ENCODE results near the gene TMEM225. TPM values are rescaled to one million over a fixed set of nuclear protein-coding genes. Genes with fewer than 3 reads are reported as not detected.
"Not testable (repeated sequence)": the region's sequence is repeated elsewhere in the genome, so short reads cannot be mapped to it uniquely, and the experiment has no call there.

TMEM225 gene
- polyA plus RNA-seq, 1 donor (not counting 4 experiments of a cell fraction or from before 2014, with no cell fraction given) = not detected

DNA sequence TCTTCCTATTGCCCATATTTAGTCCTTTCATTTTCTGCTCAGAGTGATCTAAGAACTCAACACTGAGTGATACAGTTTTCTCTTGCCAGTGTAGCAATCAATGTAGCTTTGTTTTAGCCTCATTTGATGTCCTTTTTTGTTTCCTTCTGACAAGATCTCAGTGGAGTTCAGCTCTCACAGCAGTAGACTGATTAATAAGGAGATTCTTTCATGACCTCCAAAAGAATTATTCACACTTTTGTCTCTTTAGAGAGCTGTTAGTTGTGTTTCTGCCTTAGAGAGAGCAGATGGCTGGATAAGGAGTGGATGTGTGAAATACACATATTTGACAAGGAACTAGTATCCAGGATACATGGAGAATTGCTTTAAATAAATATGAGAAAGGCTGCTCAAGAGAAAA is 6.6 kb upstream of the TMEM225 start:
- Histone ChIP-seq H3K4me3 (ENCODE audit: control insufficient read depth in 2 of 3, extremely low read depth in 1 of 3, insufficient read depth in 2 of 3, low read depth in 1 of 3, low read length in 3 of 3) (no peak overlapping the region), H3K36me3 (ENCODE audit: control insufficient read depth in 2 of 2, extremely low read depth in 1 of 2, insufficient read depth in 2 of 2, low read length in 2 of 2) (no peaks in the 10 kb centered on the region), H3K9ac (ENCODE audit: control insufficient read depth, extremely low read depth, insufficient read depth, low read length) (no peak overlapping the region), H4K20me1 (ENCODE audit: control insufficient read depth, extremely low read depth, insufficient read depth, low read length) (no peaks in the 10 kb centered on the region), H3K27ac (ENCODE audit: control insufficient read depth, insufficient read depth, low read length) (no peak overlapping the region), H3K79me2 (ENCODE audit: control insufficient read depth, insufficient read depth, low read length) (no peaks in the 10 kb centered on the region), H3K27me3 (ENCODE audit: control insufficient read depth, extremely low read depth, insufficient read depth, low read length) (no peaks in the 10 kb centered on the region), H3K4me2 (ENCODE audit: control insufficient read depth, extremely low read depth, insufficient read depth, low read depth, low read length) (no peak overlapping the region), H3K4me1 (ENCODE audit: control insufficient read depth, extremely low read depth, insufficient read depth, low read length) (no peaks in the 10 kb centered on the region), H2AFZ (ENCODE audit: control insufficient read depth, low read length) (no peak overlapping the region), H3K9me1 (ENCODE audit: control insufficient read depth, extremely low read depth, insufficient read depth, low read length) (no peaks in the 10 kb centered on the region), H3K9me3 (ENCODE audit: control insufficient read depth, low read depth, low read length) (no peaks in the 10 kb centered on the region)
- no peak for DNase-seq (ENCODE audit: low read depth, low spot score)
- no peak for TF ChIP-seq EZH2 (IDR thresholded peaks at IDR 0.05; ENCODE audit: low read length)
- no peak for TF ChIP-seq CTCF (optimal IDR thresholded peaks at IDR 0.05 in 1 of 3, IDR thresholded peaks at IDR 0.05 in 1 of 3, conservative IDR thresholded peaks at IDR 0.05 in 1 of 3; ENCODE audit: extremely low read depth in 1 of 3, insufficient read depth in 2 of 3, low read length in 3 of 3)
- dilution Hi-C loops (cut with MboI; ENCODE audit: extremely low pct_ligation_motif_present, low sequenced_read_pairs) = no loop called here
- no peak for FAIRE-seq

DNA sequence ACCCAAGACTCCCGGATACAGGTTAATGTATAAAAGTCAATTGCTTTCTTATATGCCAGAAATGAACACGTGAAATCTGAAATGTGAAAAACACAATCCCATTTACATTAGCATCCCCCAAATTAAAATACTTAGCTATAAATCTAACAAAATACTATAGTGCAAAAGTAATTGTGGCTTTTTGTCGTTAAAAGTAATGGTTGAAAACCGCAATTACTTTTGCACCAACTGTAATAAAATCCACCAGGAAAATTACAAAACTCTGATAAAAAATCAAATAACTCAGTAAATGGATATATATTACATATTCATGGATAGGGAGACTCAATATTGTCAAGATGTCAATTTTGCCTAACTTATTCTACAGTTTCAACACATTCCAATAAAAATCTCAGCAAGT is 4.6 kb downstream of the TMEM225 start:
- H3K27me3 ChIP-seq (ENCODE audit: control insufficient read depth, extremely low read depth, insufficient read depth, low read length) = no peaks in the 10 kb centered on the region
- H3K9ac ChIP-seq (ENCODE audit: control insufficient read depth, extremely low read depth, insufficient read depth, low read length) = no peak overlapping the region
- no peaks in the 10 kb centered on the region for H4K20me1 ChIP-seq (ENCODE audit: control insufficient read depth, extremely low read depth, insufficient read depth, low read length)
- no peak for TF ChIP-seq EZH2 (IDR thresholded peaks at IDR 0.05; ENCODE audit: low read length)
- TF ChIP-seq CTCF (optimal IDR thresholded peaks at IDR 0.05 in 1 of 3, IDR thresholded peaks at IDR 0.05 in 1 of 3, conservative IDR thresholded peaks at IDR 0.05 in 1 of 3; ENCODE audit: extremely low read depth in 1 of 3, insufficient read depth in 2 of 3, low read length in 3 of 3) = no peak
- H2AFZ ChIP-seq (ENCODE audit: control insufficient read depth, low read length) = no peak overlapping the region
- H3K9me3 ChIP-seq (ENCODE audit: control insufficient read depth, low read depth, low read length) = no peaks in the 10 kb centered on the region
- no peak overlapping the region for H3K4me3 ChIP-seq (ENCODE audit: control insufficient read depth in 2 of 3, extremely low read depth in 1 of 3, insufficient read depth in 2 of 3, low read depth in 1 of 3, low read length in 3 of 3)
- H3K79me2 ChIP-seq (ENCODE audit: control insufficient read depth, insufficient read depth, low read length) = no peaks in the 10 kb centered on the region
- dilution Hi-C loops (cut with MboI; ENCODE audit: extremely low pct_ligation_motif_present, low sequenced_read_pairs) = no loop called here
- no peak overlapping the region for H3K4me2 ChIP-seq (ENCODE audit: control insufficient read depth, extremely low read depth, insufficient read depth, low read depth, low read length)
- no peaks in the 10 kb centered on the region for H3K9me1 ChIP-seq (ENCODE audit: control insufficient read depth, extremely low read depth, insufficient read depth, low read length)
- no peak overlapping the region for H3K27ac ChIP-seq (ENCODE audit: control insufficient read depth, insufficient read depth, low read length)
- DNase-seq (ENCODE audit: low read depth, low spot score) = no peak
- no peak for FAIRE-seq
- no peaks in the 10 kb centered on the region for H3K4me1 ChIP-seq (ENCODE audit: control insufficient read depth, extremely low read depth, insufficient read depth, low read length)
- no peaks in the 10 kb centered on the region for H3K36me3 ChIP-seq (ENCODE audit: control insufficient read depth in 2 of 2, extremely low read depth in 1 of 2, insufficient read depth in 2 of 2, low read length in 2 of 2)

- H2AFZ ChIP-seq (ENCODE audit: control insufficient read depth, low read length); dilution Hi-C loops (cut with MboI; ENCODE audit: extremely low pct_ligation_motif_present, low sequenced_read_pairs); H3K27ac ChIP-seq (ENCODE audit: control insufficient read depth, insufficient read depth, low read length); H3K9me3 ChIP-seq (ENCODE audit: control insufficient read depth, low read depth, low read length); H3K36me3 ChIP-seq (ENCODE audit: control insufficient read depth in 2 of 2, extremely low read depth in 1 of 2, insufficient read depth in 2 of 2, low read length in 2 of 2); H3K9ac ChIP-seq (ENCODE audit: control insufficient read depth, extremely low read depth, insufficient read depth, low read length); FAIRE-seq; H3K27me3 ChIP-seq (ENCODE audit: control insufficient read depth, extremely low read depth, insufficient read depth, low read length); H3K4me3 ChIP-seq (ENCODE audit: control insufficient read depth in 2 of 3, extremely low read depth in 1 of 3, insufficient read depth in 2 of 3, low read depth in 1 of 3, low read length in 3 of 3); DNase-seq (ENCODE audit: low read depth, low spot score); H3K9me1 ChIP-seq (ENCODE audit: control insufficient read depth, extremely low read depth, insufficient read depth, low read length); H4K20me1 ChIP-seq (ENCODE audit: control insufficient read depth, extremely low read depth, insufficient read depth, low read length); H3K4me2 ChIP-seq (ENCODE audit: control insufficient read depth, extremely low read depth, insufficient read depth, low read depth, low read length); H3K79me2 ChIP-seq (ENCODE audit: control insufficient read depth, insufficient read depth, low read length); H3K4me1 ChIP-seq (ENCODE audit: control insufficient read depth, extremely low read depth, insufficient read depth, low read length): not testable (repeated sequence)
Observed at GRCh38 chr11:123867795-123868194, 17.7 kb downstream of the TMEM225 start.

DNA sequence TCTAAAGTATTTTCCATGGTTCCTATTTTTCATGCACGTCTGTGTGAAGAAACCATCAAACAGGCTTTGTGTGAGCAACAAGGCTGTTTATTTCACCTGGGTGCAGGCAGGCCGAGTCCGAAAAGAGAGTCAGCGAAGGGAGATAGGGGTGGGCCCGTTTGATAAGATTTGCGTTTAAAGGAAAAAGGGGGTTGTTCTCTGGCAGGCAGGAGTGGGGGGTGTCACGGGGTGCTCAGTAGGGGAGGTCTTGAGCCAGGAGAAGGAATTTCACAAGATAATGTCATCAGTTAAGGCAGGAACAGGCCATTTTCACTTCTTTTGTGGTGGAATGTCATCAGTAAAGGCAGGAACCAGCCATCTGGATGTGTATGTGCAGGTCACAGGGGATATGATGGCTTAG is 20.2 kb downstream of the TMEM225 start:
- H2AFZ ChIP-seq (ENCODE audit: control insufficient read depth, low read length); H3K27me3 ChIP-seq (ENCODE audit: control insufficient read depth, extremely low read depth, insufficient read depth, low read length); FAIRE-seq; H3K4me3 ChIP-seq (ENCODE audit: control insufficient read depth in 2 of 3, extremely low read depth in 1 of 3, insufficient read depth in 2 of 3, low read depth in 1 of 3, low read length in 3 of 3); H3K9me1 ChIP-seq (ENCODE audit: control insufficient read depth, extremely low read depth, insufficient read depth, low read length); H3K27ac ChIP-seq (ENCODE audit: control insufficient read depth, insufficient read depth, low read length); dilution Hi-C loops (cut with MboI; ENCODE audit: extremely low pct_ligation_motif_present, low sequenced_read_pairs); H3K9me3 ChIP-seq (ENCODE audit: control insufficient read depth, low read depth, low read length); H3K4me2 ChIP-seq (ENCODE audit: control insufficient read depth, extremely low read depth, insufficient read depth, low read depth, low read length); H4K20me1 ChIP-seq (ENCODE audit: control insufficient read depth, extremely low read depth, insufficient read depth, low read length); H3K79me2 ChIP-seq (ENCODE audit: control insufficient read depth, insufficient read depth, low read length); H3K9ac ChIP-seq (ENCODE audit: control insufficient read depth, extremely low read depth, insufficient read depth, low read length); H3K4me1 ChIP-seq (ENCODE audit: control insufficient read depth, extremely low read depth, insufficient read depth, low read length); H3K36me3 ChIP-seq (ENCODE audit: control insufficient read depth in 2 of 2, extremely low read depth in 1 of 2, insufficient read depth in 2 of 2, low read length in 2 of 2); DNase-seq (ENCODE audit: low read depth, low spot score): not testable (repeated sequence)
